K562 (cell line): Measurements from ENCODE around the gene SND1. TPM values are rescaled to one million over a fixed set of nuclear protein-coding genes. Genes with fewer than 3 reads are reported as not detected.

Source experiments
- ATF1 ChIP-seq, 2 experiments: fragments of 450-650 bp in 1 of 2; IDR thresholded peaks; 2 replicates each; pipeline ENCODE4 v1.6.1; 2016; ENCODE audit warnings: missing compliant biosample characterization in 1 of 2, missing genetic modification characterization in 1 of 2
- GABPB1 ChIP-seq: sonication (generic); formaldehyde crosslinking; IDR thresholded peaks from 2 replicates; pipeline ENCODE4 v1.8.0; 2022; ENCODE audit warnings: mild to moderate bottlenecking, missing genetic modification reagents
- KAT2B ChIP-seq: IDR thresholded peaks from one replicate; pipeline ENCODE4 v1.6.1; 2012; ENCODE audit warnings: low read depth, mild to moderate bottlenecking, control low read depth, inconsistent platforms, low read length, moderate library complexity
- KLF10 ChIP-seq: fragments of 250-450 bp; sonication (Bioruptor Pico); IDR thresholded peaks from 2 replicates; pipeline ENCODE4 v1.6.1; 2021; ENCODE audit warnings: matching md5 sums
- MTA1 ChIP-seq: fragments of 450-650 bp; IDR thresholded peaks from 2 replicates; pipeline ENCODE4 v1.6.1; 2017; ENCODE audit warnings: borderline replicate concordance
- NFRKB ChIP-seq: fragments of 450-650 bp; IDR thresholded peaks from 2 replicates; pipeline ENCODE4 v1.6.1; 2016; ENCODE audit warnings: low read depth
- NR4A1 ChIP-seq, 2 experiments: fragments of 250-450 bp in 1 of 2; fragments of 450-650 bp in 1 of 2; sonication (Bioruptor Pico) in 1 of 2; IDR thresholded peaks; 2 replicates each; pipeline versions ENCODE4 v1.4.0 to v1.6.1; 2016 to 2020; ENCODE audit warnings: mild to moderate bottlenecking in 2 of 2, missing compliant biosample characterization in 1 of 2, missing genetic modification characterization in 1 of 2, moderate library complexity in 1 of 2
- RAD51 ChIP-seq: fragments of 450-650 bp; IDR thresholded peaks from 2 replicates; pipeline ENCODE4 v1.7.1; 2016; ENCODE audit warnings: low read depth, mild to moderate bottlenecking, borderline replicate concordance
- RERE ChIP-seq: sonication (generic); formaldehyde crosslinking; IDR thresholded peaks from 2 replicates; pipeline ENCODE4 v1.8.0; 2023; ENCODE audit warnings: missing genetic modification reagents, mild to moderate bottlenecking, borderline replicate concordance
- RFX1 ChIP-seq: fragments of 450-650 bp; IDR thresholded peaks from 2 replicates; pipeline ENCODE4 v1.6.1; 2016; ENCODE audit warnings: mild to moderate bottlenecking, moderate library complexity
- SMARCC2 ChIP-seq: fragments of 450-650 bp; IDR thresholded peaks from 2 replicates; pipeline ENCODE4 v1.6.1; 2017; ENCODE audit warnings: antibody characterized with exemption, moderate library complexity, mild to moderate bottlenecking, low read depth
- TCF15 ChIP-seq: fragments of 250-450 bp; sonication (Bioruptor Pico); IDR thresholded peaks from 2 replicates; pipeline ENCODE4 v1.8.0; 2022; ENCODE audit warnings: moderate library complexity, mild to moderate bottlenecking, inconsistent platforms
- TEAD4 ChIP-seq, 2 experiments: sonication (generic) in 1 of 2; formaldehyde crosslinking in 1 of 2; IDR thresholded peaks; 2 replicates each; pipeline versions ENCODE4 v1.6.1 to v1.8.0; 2012 to 2022; ENCODE audit warnings: borderline replicate concordance in 1 of 2, inconsistent platforms in 1 of 2, low read length in 1 of 2, mild to moderate bottlenecking in 1 of 2, missing genetic modification reagents in 1 of 2
- ZBTB5 ChIP-seq: fragments of 450-650 bp; IDR thresholded peaks from 2 replicates; pipeline ENCODE4 v1.6.1; 2017; ENCODE audit warnings: antibody characterized with exemption
- ZNF445 ChIP-seq: fragments of 250-450 bp; sonication (Bioruptor Pico); IDR thresholded peaks from 2 replicates; pipeline ENCODE4 v1.4.0; 2020; ENCODE audit warnings: low read depth, mild to moderate bottlenecking, moderate library complexity
- polyA plus RNA-seq, 8 experiments: library from polyadenylated mRNA; depleted of rRNA in 4 of 8; stranded (reverse) in 5 of 8; unstranded in 3 of 8; fragments of >200 nt; fragmentation: Nextera tagmentation in 2 of 8; fragmentation: Illumina TruSeq in 1 of 8; extraction: Ambion mirVana in 2 of 8; extraction: Trizol in 1 of 8; gene quantifications; 2 replicates each; pipeline versions ENCODE4 v1.2.1 to v1.2.3, GENCODE V29; 2011 to 2014; ENCODE audit warnings: inconsistent platforms in 1 of 8, missing spikeins in 1 of 8
- total RNA-seq, 7 experiments: library from RNA; depleted of rRNA in 6 of 7; stranded (reverse); fragments of >200 nt in 6 of 7; fragmentation: Illumina TruSeq in 2 of 7; extraction: Trizol in 2 of 7; gene quantifications; 2 replicates each; pipeline versions ENCODE4 v1.2.1 to v1.2.3, GENCODE V29; 2011 to 2021; ENCODE audit warnings: low replicate concordance in 1 of 7
- TF ChIP-seq, protein P1 (sequence below): sonication (generic); formaldehyde crosslinking; IDR thresholded peaks from 2 replicates; pipeline ENCODE4 v1.8.0; 2022; ENCODE audit warnings: mild to moderate bottlenecking, missing genetic modification reagents
- TF ChIP-seq, protein P2 (sequence below): conservative IDR thresholded peaks from 2 replicates; pipeline ENCODE4 v1.6.1; 2011; ENCODE audit warnings: low read depth, mild to moderate bottlenecking, low read length; ENCODE audit not compliant: control insufficient read depth

SND1 gene
- total and polyA plus RNA-seq, 9 of the 15 experiments (the other 6 are each of a cell fraction or from before 2014, with no cell fraction given) = 46.5 to 307 (median 191) TPM

DNA sequence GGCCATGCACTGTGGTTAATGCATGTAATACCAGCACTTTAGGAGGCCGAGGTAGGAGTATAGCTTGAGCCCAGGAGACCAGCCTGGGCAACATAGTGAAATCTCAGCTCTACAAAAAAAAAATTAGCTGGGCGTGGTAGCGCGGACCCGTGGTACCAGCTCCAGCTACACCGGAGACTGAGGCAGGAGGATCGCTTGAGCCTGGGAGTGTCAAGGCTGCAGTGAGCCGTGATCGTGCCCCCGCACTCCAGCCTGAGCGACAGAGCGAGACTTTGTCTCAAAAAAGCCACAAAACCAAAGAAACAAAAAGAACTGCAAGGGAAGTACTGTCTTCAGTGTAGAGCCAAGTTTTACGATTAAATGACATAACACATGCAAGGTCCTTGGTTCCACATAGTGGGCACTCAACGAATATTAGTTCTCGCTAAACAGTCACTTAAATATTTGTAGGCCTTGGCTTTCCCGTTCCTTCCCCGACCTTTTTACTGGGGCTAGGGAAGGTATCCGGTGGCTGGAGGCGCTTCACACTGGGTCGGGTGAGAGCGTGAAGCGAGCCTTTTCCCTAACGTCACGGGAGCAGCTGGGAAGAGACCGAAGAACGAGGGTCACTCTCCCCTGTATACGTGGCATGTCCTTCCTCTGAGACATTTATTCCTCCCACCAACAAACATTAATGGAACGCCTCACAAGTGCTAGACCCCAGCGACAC, 993 bp upstream of the SND1 start (continued):
- TF ChIP-seq, protein P1, sequence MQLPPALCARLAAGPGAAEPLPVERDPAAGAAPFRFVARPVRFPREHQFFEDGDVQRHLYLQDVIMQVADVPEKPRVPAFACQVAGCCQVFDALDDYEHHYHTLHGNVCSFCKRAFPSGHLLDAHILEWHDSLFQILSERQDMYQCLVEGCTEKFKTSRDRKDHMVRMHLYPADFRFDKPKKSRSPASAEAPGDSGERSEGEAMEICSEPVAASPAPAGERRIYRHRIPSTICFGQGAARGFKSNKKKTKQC (CRISPR knock-in tag) = no peak; the same call in 1 of the 2 replicates
- TF ChIP-seq ZNF445 (CRISPR knock-in tag) (peak; percentile 67; the same call in 1 of the 2 replicates), RAD51 (no peak), TEAD4 (IDR thresholded peaks at IDR 0.05; ENCODE audit: low read length) (no peak; the same call in 1 of the 2 replicates), TEAD4 (CRISPR knock-in tag; IDR thresholded peaks at IDR 0.05; ENCODE audit: borderline replicate concordance) (no peak), NR4A1 (CRISPR knock-in tag; IDR thresholded peaks at IDR 0.05) (no peak; the same call in 1 of the 2 replicates), NR4A1 (tag; IDR thresholded peaks at IDR 0.05) (no peak), KLF10 (CRISPR knock-in tag) (no peak), TCF15 (no peak), RFX1 (no peak), MTA1 (no peak), NFRKB (peak; percentile 92; the same call in 1 of the 2 replicates), RERE (CRISPR knock-in tag) (no peak), SMARCC2 (no peak), ZBTB5 (no peak), KAT2B (no peak), GABPB1 (CRISPR knock-in tag) (no peak), ATF1 (CRISPR knock-in tag; IDR thresholded peaks at IDR 0.05) (no peak), ATF1 (tag; IDR thresholded peaks at IDR 0.05) (no peak)
- TF ChIP-seq, protein P2, sequence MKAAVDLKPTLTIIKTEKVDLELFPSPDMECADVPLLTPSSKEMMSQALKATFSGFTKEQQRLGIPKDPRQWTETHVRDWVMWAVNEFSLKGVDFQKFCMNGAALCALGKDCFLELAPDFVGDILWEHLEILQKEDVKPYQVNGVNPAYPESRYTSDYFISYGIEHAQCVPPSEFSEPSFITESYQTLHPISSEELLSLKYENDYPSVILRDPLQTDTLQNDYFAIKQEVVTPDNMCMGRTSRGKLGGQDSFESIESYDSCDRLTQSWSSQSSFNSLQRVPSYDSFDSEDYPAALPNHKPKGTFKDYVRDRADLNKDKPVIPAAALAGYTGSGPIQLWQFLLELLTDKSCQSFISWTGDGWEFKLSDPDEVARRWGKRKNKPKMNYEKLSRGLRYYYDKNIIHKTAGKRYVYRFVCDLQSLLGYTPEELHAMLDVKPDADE = no peak
